ENCODE data around the gene MRPS31. TPM values are rescaled to one million over a fixed set of nuclear protein-coding genes. Genes with fewer than 3 reads are reported as not detected.

The MRPS31 gene
- total and polyA plus RNA-seq, 10 of the 15 experiments (the other 5 are each of a cell fraction or from before 2014, with no cell fraction given), result 20.3 to 60.9 (median 43.1) TPM

DNA sequence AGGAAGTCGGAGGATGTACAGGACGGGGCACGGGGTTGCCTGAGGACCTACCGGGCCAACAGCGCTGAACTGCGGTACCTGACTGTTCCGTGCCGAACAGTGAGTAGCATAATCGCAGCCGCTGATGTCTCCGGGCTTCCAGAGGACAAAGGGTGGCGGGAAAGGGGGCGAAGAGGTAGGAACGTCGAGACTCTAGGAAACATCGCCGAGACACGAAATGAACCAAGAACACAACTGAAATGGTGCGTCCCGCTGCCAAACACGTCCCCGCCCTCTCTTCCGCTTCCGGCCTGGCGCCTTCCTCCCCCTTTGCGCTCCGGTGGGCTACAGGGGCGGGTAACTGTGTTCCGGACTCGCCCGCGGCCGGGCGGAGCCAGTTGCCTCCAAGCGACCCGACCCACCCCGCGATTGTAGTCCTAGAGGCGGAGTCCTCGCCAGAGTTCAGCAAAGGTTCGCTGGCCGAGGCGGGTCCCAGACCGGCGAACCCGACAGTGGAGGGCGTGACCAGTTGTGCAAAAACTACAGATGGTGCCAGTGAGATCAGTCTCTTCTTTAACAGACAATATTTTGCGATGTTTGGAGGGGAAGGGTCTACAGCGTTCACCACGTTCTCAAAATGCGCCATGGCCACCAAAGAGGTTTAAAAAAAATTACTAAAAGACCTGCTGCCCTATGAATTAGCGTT lies at the start of gene MRPS31 (continued):
- TF ChIP-seq, protein P1, sequence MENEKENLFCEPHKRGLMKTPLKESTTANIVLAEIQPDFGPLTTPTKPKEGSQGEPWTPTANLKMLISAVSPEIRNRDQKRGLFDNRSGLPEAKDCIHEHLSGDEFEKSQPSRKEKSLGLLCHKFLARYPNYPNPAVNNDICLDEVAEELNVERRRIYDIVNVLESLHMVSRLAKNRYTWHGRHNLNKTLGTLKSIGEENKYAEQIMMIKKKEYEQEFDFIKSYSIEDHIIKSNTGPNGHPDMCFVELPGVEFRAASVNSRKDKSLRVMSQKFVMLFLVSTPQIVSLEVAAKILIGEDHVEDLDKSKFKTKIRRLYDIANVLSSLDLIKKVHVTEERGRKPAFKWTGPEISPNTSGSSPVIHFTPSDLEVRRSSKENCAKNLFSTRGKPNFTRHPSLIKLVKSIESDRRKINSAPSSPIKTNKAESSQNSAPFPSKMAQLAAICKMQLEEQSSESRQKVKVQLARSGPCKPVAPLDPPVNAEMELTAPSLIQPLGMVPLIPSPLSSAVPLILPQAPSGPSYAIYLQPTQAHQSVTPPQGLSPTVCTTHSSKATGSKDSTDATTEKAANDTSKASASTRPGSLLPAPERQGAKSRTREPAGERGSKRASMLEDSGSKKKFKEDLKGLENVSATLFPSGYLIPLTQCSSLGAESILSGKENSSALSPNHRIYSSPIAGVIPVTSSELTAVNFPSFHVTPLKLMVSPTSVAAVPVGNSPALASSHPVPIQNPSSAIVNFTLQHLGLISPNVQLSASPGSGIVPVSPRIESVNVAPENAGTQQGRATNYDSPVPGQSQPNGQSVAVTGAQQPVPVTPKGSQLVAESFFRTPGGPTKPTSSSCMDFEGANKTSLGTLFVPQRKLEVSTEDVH (IDR thresholded peaks at IDR 0.05; ENCODE audit: low read depth, partially characterized antibody), result peak; percentile 97
- TF ChIP-seq IRF4 (IDR thresholded peaks at IDR 0.05; ENCODE audit: low read depth, low read length) (peak; percentile 81; the same call in 1 of the 2 replicates), SP1 (IDR thresholded peaks at IDR 0.05; ENCODE audit: low read depth, low read length) (peak; percentile 90), BHLHE40 (IDR thresholded peaks at IDR 0.05; ENCODE audit: borderline replicate concordance in 1 of 2, low read depth in 2 of 2, low read length in 1 of 2) (peak in 1 of 2 experiments; percentile 40; a peak in 1 of 4 replicates)
- TF ChIP-seq, protein P2, sequence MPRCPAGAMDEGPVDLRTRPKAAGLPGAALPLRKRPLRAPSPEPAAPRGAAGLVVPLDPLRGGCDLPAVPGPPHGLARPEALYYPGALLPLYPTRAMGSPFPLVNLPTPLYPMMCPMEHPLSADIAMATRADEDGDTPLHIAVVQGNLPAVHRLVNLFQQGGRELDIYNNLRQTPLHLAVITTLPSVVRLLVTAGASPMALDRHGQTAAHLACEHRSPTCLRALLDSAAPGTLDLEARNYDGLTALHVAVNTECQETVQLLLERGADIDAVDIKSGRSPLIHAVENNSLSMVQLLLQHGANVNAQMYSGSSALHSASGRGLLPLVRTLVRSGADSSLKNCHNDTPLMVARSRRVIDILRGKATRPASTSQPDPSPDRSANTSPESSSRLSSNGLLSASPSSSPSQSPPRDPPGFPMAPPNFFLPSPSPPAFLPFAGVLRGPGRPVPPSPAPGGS (IDR thresholded peaks at IDR 0.05; ENCODE audit: borderline replicate concordance, insufficient read depth, low read depth, low read length, poor library complexity, severe bottlenecking), result peak; percentile 89

DNA sequence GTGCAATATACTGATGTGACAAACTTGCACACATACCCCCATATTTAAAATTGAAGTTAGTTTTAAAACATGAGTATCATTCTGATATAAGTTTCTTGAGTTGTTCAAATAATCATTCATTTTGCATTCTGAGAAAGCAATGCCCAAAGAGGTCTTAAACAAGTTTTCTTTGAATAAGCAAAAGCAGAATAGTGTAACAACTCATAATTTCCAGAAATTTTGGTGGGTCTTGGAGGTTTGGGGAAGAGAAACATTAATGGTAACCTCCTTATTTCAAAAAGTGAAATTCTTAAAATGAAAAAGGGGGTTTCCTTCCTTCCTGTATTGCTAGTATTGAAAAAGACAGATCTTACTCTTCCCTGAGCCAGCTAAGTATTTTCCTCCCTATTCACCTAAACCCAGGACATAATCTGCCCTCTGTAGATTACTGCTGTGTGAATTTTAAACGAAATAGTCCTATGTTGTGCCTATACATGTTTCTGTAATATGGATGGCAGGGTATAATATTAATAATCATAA lies 48.9 kb upstream of the MRPS31 start:
- Histone ChIP-seq H3K9me3 (replicated peaks; ENCODE audit: control insufficient read depth, insufficient read depth, low read length) (no peaks in the 10 kb centered on the region; the same call in 2 of the 3 replicates), H3K4me2 (ENCODE audit: control insufficient read depth, insufficient read depth) (peak overlapping the region; percentile 63), H3K27ac (ENCODE audit: control insufficient read depth, insufficient read depth) (peak overlapping the region; percentile 51), H4K20me1 (ENCODE audit: control insufficient read depth, insufficient read depth) (no peaks in the 10 kb centered on the region), H3K79me2 (ENCODE audit: control insufficient read depth, insufficient read depth, low read length) (no peaks in the 10 kb centered on the region), H3K27me3 (replicated peaks in 1 of 2; ENCODE audit: control insufficient read depth in 2 of 2, insufficient read depth in 2 of 2, low read length in 1 of 2) (no peaks in the 10 kb centered on the region), H2AFZ (ENCODE audit: control insufficient read depth, low read depth, low read length) (peak overlapping the region; percentile 20), H3K4me1 (ENCODE audit: control insufficient read depth, insufficient read depth, low read length) (peaks cover 14% of the 10 kb centered on the region), H3K36me3 (ENCODE audit: control insufficient read depth in 2 of 2, insufficient read depth in 2 of 2, low read length in 1 of 2) (no peaks in the 10 kb centered on the region), H3K9ac (ENCODE audit: control insufficient read depth, insufficient read depth, low read length) (no peak overlapping the region), H3K4me3 (no peak overlapping the region)
- ATAC-seq (peak; percentile 64), FAIRE-seq (no peak), DNase-seq (ENCODE audit: low read depth, low spot score) (no peak)
- RAD21 ChIA-PET (ENCODE audit: unreplicated experiment), result interaction anchor here (0.6 to 1.3 kb wide), 2 partner anchors 31 to 198 kb away, joined by 3 to 5 read pairs; no protein-coding TSS in a partner anchor
- SMC1A ChIA-PET (ENCODE audit: uncharacterized antibody, unreplicated experiment), result interaction anchor here (0.6 to 1.8 kb wide), 6 partner anchors 8 to 60 kb away, joined by 3 to 5 read pairs (median 3); no protein-coding TSS in a partner anchor
- intact Hi-C loops (cut with micrococcal nuclease; ENCODE audit: unreplicated experiment) (loop anchor here (5.0 kb wide), 2 partner anchors 43 to 92 kb away; no protein-coding TSS in a partner anchor), in situ Hi-C loops (cut with MboI) (no loop called here)
- 5% methylated on average over 1 of the region's 1 CpG for WGBS (ENCODE audit: insufficient coverage, insufficient replicate concordance, low lambda C conversion rate, missing lambda C conversion rate)
- POLR2A ChIA-PET, result no interaction called here
- no TSS peak for BruUV-seq (replicated peaks)
- CTCF ChIA-PET, result interaction anchor here (0.5 to 1.4 kb wide), 7 partner anchors 8 to 718 kb away, joined by 3 to 4 read pairs (median 3); no protein-coding TSS in a partner anchor
- TF ChIP-seq, protein P3, sequence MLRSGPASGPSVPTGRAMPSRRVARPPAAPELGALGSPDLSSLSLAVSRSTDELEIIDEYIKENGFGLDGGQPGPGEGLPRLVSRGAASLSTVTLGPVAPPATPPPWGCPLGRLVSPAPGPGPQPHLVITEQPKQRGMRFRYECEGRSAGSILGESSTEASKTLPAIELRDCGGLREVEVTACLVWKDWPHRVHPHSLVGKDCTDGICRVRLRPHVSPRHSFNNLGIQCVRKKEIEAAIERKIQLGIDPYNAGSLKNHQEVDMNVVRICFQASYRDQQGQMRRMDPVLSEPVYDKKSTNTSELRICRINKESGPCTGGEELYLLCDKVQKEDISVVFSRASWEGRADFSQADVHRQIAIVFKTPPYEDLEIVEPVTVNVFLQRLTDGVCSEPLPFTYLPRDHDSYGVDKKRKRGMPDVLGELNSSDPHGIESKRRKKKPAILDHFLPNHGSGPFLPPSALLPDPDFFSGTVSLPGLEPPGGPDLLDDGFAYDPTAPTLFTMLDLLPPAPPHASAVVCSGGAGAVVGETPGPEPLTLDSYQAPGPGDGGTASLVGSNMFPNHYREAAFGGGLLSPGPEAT (IDR thresholded peaks at IDR 0.05; ENCODE audit: low read depth), result peak; percentile 25; the same call in 1 of the 2 replicates
- 0 out of 2 replicates have a peak, but pooled peaks have one; percentile 15 for TF ChIP-seq IRF4 (IDR thresholded peaks at IDR 0.05; ENCODE audit: low read depth, low read length)
- TF ChIP-seq ZNF217 (IDR thresholded peaks at IDR 0.05), result no peak
- TF ChIP-seq MEF2B (IDR thresholded peaks at IDR 0.05; ENCODE audit: partially characterized antibody, poor library complexity, severe bottlenecking), result no peak
- peak; percentile 31 for TF ChIP-seq JUNB (IDR thresholded peaks at IDR 0.05)
